Glutamatergic neuron (in vitro differentiated cells): ENCODE results near the gene MVB12B. TPM values are rescaled to one million over a fixed set of nuclear protein-coding genes. Genes with fewer than 3 reads are reported as not detected.

Experiments used
- DNase-seq: peaks from one replicate; pipeline ENCODE4 v3.0.0; 2022
- H3K27ac Mint-ChIP-seq: one replicate; pipeline ENCODE4 v1.8.0; 2020; ENCODE audit warnings: mild to moderate bottlenecking, mixed read lengths, inconsistent platforms; ENCODE audit not compliant: unreplicated experiment
- H3K27me3 Mint-ChIP-seq: one replicate; pipeline ENCODE4 v1.8.0; 2020; ENCODE audit warnings: mild to moderate bottlenecking, moderate library complexity, mixed read lengths, inconsistent platforms; ENCODE audit not compliant: unreplicated experiment
- H3K36me3 Mint-ChIP-seq: one replicate; pipeline ENCODE4 v1.8.0; 2020; ENCODE audit warnings: mild to moderate bottlenecking, mixed read lengths, inconsistent platforms; ENCODE audit not compliant: unreplicated experiment
- H3K4me1 Mint-ChIP-seq: one replicate; pipeline ENCODE4 v1.8.0; 2020; ENCODE audit warnings: mild to moderate bottlenecking, low read depth, mixed read lengths, inconsistent platforms; ENCODE audit not compliant: unreplicated experiment
- H3K4me3 Mint-ChIP-seq: one replicate; pipeline ENCODE4 v1.8.0; 2020; ENCODE audit warnings: mild to moderate bottlenecking, mixed read lengths, inconsistent platforms; ENCODE audit not compliant: unreplicated experiment
- H3K9me3 Mint-ChIP-seq: one replicate; pipeline ENCODE4 v1.8.0; 2020; ENCODE audit warnings: mild to moderate bottlenecking, moderate library complexity, mixed read lengths, inconsistent platforms; ENCODE audit not compliant: unreplicated experiment
- CTCF ChIP-seq: fragments of 200-600 bp; sonication (generic); IDR thresholded peaks from one replicate; pipeline ENCODE4 v1.5.0; 2021; ENCODE audit not compliant: partially characterized antibody, unreplicated experiment
- total RNA-seq: library from RNA; stranded (reverse); fragmentation: NEBNext Ultra II Directional; extraction: Animal tissue kit (Norgen Biotek cat#: 25700); gene quantifications from one replicate; pipeline ENCODE4 v1.2.1, GENCODE V29; 2021; ENCODE audit not compliant: unreplicated experiment

MVB12B gene
- total RNA-seq, 1 donor from 2014 or later, result 41.1 TPM

- Mint-ChIP-seq H3K27ac (no peak overlapping the region), H3K36me3 (no peaks in the 10 kb centered on the region), H3K4me1 (no peaks in the 10 kb centered on the region), H3K9me3 (peaks cover 2% of the 10 kb centered on the region), H3K4me3 (no peak overlapping the region), H3K27me3 (peaks cover 6% of the 10 kb centered on the region)
- DNase-seq, result no peak
- TF ChIP-seq CTCF, result no peak
Observed at GRCh38 chr9:126291925-126292324, 34.7 kb upstream of the MVB12B start.

- Mint-ChIP-seq H3K27ac (no peak overlapping the region), H3K4me3 (no peak overlapping the region), H3K4me1 (no peaks in the 10 kb centered on the region), H3K9me3 (peaks cover 2% of the 10 kb centered on the region), H3K36me3 (no peaks in the 10 kb centered on the region), H3K27me3 (peaks cover 6% of the 10 kb centered on the region)
- DNase-seq, result no peak
- TF ChIP-seq CTCF, result no peak
Observed at GRCh38 chr9:126292736-126293521, 33.7 kb upstream of the MVB12B start.

GRCh38 chr9:126293522-126293889 is 33.1 kb upstream of the MVB12B start:
- Mint-ChIP-seq H3K27ac (no peak overlapping the region), H3K36me3 (no peaks in the 10 kb centered on the region), H3K4me1 (no peaks in the 10 kb centered on the region), H3K9me3 (peaks cover 2% of the 10 kb centered on the region), H3K4me3 (no peak overlapping the region), H3K27me3 (peaks cover 6% of the 10 kb centered on the region)
- TF ChIP-seq CTCF, result peak; percentile 41
- DNase-seq, result no peak

GRCh38 chr9:126294331-126295081 is 32.1 kb upstream of the MVB12B start:
- H3K27me3 Mint-ChIP-seq, result peaks cover 6% of the 10 kb centered on the region
- H3K36me3 Mint-ChIP-seq, result no peaks in the 10 kb centered on the region
- no peak overlapping the region for H3K4me3 Mint-ChIP-seq
- peaks cover 4% of the 10 kb centered on the region for H3K9me3 Mint-ChIP-seq
- no peak for TF ChIP-seq CTCF
- H3K4me1 Mint-ChIP-seq, result peaks cover 1% of the 10 kb centered on the region
- DNase-seq, result no peak
- no peak overlapping the region for H3K27ac Mint-ChIP-seq

GRCh38 chr9:126295082-126295477 is 31.5 kb upstream of the MVB12B start:
- H3K4me1 Mint-ChIP-seq, result peaks cover 1% of the 10 kb centered on the region
- no peak for DNase-seq

More at GRCh38 chr9:126295082-126295477, 31.5 kb upstream of the MVB12B start:
- Mint-ChIP-seq H3K9me3 (peaks cover 4% of the 10 kb centered on the region), H3K27me3 (peaks cover 6% of the 10 kb centered on the region), H3K27ac (no peak overlapping the region), H3K36me3 (no peaks in the 10 kb centered on the region), H3K4me3 (no peak overlapping the region)
- no peak for TF ChIP-seq CTCF
